ENCODE data around the gene RNF125. TPM values are rescaled to one million over a fixed set of nuclear protein-coding genes. Genes with fewer than 3 reads are reported as not detected.

The RNF125 gene
- total and polyA plus RNA-seq, 9 of the 15 experiments (the other 6 are each of a cell fraction or from before 2014, with no cell fraction given), result 0.01 to 0.29 (median 0.07) TPM; not detected in 1

DNA sequence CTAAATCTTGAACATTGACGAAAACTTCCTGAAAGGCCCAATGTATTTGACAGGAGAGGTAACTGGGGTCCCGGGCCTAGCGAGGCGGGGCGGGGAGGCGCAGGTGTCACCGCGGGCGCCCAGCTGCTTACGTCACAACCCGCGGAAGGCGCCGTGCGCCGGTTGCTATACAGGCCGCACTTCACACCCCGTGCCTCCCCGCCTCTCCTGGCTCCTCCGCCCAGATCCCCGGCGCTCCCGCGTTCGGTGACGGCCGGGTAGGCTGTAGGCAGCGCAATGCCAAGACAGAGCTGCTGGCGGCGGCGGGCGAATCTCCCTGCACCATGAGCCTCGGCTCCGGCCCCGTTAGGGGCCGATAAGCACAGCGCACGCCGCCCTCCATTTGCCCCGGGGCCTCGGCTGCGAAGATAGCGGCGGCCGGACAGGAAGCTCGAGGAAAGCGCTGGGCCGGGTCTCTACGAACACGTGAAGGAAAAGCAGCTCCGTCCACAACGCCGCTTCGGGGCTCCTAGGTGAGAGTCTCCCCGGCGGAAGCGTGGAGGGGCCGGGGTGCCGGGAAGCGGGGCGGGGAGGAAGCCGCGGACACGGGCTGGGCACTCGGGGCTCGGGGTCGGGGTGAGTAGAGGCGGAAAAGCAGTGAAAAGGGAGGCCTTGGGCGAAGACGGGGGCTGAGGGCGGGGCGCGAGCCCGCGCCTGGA is 73.2 kb downstream of the RNF125 start, which contains the start of gene RNF138 (continued):
- TF ChIP-seq, protein P1, sequence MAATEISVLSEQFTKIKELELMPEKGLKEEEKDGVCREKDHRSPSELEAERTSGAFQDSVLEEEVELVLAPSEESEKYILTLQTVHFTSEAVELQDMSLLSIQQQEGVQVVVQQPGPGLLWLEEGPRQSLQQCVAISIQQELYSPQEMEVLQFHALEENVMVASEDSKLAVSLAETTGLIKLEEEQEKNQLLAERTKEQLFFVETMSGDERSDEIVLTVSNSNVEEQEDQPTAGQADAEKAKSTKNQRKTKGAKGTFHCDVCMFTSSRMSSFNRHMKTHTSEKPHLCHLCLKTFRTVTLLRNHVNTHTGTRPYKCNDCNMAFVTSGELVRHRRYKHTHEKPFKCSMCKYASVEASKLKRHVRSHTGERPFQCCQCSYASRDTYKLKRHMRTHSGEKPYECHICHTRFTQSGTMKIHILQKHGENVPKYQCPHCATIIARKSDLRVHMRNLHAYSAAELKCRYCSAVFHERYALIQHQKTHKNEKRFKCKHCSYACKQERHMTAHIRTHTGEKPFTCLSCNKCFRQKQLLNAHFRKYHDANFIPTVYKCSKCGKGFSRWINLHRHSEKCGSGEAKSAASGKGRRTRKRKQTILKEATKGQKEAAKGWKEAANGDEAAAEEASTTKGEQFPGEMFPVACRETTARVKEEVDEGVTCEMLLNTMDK (IDR thresholded peaks at IDR 0.05; ENCODE audit: borderline replicate concordance, insufficient read depth, low read depth, low read length, poor library complexity, severe bottlenecking), result peak; percentile 10
- TF ChIP-seq TBL1XR1 (IDR thresholded peaks at IDR 0.05; ENCODE audit: low read length in 2 of 2) (0 out of 4 replicates have a peak, but pooled peaks of 1 of the 2 experiments have one; percentile 28), ZNF785 (CRISPR knock-in tag; IDR thresholded peaks at IDR 0.05) (no peak), ZNF134 (CRISPR knock-in tag; conservative IDR thresholded peaks at IDR 0.05) (no peak), MAFK (IDR thresholded peaks at IDR 0.05; ENCODE audit: low read length) (no peak), ZNF707 (CRISPR knock-in tag; conservative IDR thresholded peaks at IDR 0.05) (no peak), SRSF1 (IDR thresholded peaks at IDR 0.05; ENCODE audit: low read depth, low read length) (no peak), MCM5 (IDR thresholded peaks at IDR 0.05; ENCODE audit: low read depth) (no peak), POLR2A (conservative IDR thresholded peaks at IDR 0.05) (peak; percentile 81), NFE2 (IDR thresholded peaks at IDR 0.05; ENCODE audit: low read depth) (no peak)
- TF ChIP-seq, protein P2, sequence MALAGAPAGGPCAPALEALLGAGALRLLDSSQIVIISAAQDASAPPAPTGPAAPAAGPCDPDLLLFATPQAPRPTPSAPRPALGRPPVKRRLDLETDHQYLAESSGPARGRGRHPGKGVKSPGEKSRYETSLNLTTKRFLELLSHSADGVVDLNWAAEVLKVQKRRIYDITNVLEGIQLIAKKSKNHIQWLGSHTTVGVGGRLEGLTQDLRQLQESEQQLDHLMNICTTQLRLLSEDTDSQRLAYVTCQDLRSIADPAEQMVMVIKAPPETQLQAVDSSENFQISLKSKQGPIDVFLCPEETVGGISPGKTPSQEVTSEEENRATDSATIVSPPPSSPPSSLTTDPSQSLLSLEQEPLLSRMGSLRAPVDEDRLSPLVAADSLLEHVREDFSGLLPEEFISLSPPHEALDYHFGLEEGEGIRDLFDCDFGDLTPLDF (CRISPR knock-in tag; IDR thresholded peaks at IDR 0.05), result no peak
- TF ChIP-seq, protein P3, sequence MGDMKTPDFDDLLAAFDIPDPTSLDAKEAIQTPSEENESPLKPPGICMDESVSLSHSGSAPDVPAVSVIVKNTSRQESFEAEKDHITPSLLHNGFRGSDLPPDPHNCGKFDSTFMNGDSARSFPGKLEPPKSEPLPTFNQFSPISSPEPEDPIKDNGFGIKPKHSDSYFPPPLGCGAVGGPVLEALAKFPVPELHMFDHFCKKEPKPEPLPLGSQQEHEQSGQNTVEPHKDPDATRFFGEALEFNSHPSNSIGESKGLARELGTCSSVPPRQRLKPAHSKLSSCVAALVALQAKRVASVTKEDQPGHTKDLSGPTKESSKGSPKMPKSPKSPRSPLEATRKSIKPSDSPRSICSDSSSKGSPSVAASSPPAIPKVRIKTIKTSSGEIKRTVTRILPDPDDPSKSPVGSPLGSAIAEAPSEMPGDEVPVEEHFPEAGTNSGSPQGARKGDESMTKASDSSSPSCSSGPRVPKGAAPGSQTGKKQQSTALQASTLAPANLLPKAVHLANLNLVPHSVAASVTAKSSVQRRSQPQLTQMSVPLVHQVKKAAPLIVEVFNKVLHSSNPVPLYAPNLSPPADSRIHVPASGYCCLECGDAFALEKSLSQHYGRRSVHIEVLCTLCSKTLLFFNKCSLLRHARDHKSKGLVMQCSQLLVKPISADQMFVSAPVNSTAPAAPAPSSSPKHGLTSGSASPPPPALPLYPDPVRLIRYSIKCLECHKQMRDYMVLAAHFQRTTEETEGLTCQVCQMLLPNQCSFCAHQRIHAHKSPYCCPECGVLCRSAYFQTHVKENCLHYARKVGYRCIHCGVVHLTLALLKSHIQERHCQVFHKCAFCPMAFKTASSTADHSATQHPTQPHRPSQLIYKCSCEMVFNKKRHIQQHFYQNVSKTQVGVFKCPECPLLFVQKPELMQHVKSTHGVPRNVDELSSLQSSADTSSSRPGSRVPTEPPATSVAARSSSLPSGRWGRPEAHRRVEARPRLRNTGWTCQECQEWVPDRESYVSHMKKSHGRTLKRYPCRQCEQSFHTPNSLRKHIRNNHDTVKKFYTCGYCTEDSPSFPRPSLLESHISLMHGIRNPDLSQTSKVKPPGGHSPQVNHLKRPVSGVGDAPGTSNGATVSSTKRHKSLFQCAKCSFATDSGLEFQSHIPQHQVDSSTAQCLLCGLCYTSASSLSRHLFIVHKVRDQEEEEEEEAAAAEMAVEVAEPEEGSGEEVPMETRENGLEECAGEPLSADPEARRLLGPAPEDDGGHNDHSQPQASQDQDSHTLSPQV (IDR thresholded peaks at IDR 0.05), result peak; percentile 86
- TF ChIP-seq, protein P4, sequence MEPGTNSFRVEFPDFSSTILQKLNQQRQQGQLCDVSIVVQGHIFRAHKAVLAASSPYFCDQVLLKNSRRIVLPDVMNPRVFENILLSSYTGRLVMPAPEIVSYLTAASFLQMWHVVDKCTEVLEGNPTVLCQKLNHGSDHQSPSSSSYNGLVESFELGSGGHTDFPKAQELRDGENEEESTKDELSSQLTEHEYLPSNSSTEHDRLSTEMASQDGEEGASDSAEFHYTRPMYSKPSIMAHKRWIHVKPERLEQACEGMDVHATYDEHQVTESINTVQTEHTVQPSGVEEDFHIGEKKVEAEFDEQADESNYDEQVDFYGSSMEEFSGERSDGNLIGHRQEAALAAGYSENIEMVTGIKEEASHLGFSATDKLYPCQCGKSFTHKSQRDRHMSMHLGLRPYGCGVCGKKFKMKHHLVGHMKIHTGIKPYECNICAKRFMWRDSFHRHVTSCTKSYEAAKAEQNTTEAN (CRISPR knock-in tag; IDR thresholded peaks at IDR 0.05), result no peak
- TF ChIP-seq, protein P5, sequence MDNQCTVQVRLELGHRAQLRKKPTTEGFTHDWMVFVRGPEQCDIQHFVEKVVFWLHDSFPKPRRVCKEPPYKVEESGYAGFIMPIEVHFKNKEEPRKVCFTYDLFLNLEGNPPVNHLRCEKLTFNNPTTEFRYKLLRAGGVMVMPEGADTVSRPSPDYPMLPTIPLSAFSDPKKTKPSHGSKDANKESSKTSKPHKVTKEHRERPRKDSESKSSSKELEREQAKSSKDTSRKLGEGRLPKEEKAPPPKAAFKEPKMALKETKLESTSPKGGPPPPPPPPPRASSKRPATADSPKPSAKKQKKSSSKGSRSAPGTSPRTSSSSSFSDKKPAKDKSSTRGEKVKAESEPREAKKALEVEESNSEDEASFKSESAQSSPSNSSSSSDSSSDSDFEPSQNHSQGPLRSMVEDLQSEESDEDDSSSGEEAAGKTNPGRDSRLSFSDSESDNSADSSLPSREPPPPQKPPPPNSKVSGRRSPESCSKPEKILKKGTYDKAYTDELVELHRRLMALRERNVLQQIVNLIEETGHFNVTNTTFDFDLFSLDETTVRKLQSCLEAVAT (IDR thresholded peaks at IDR 0.05), result 0 out of 4 replicates have a peak, but pooled peaks of 1 of the 2 experiments have one; percentile 12
- TF ChIP-seq, protein P6, sequence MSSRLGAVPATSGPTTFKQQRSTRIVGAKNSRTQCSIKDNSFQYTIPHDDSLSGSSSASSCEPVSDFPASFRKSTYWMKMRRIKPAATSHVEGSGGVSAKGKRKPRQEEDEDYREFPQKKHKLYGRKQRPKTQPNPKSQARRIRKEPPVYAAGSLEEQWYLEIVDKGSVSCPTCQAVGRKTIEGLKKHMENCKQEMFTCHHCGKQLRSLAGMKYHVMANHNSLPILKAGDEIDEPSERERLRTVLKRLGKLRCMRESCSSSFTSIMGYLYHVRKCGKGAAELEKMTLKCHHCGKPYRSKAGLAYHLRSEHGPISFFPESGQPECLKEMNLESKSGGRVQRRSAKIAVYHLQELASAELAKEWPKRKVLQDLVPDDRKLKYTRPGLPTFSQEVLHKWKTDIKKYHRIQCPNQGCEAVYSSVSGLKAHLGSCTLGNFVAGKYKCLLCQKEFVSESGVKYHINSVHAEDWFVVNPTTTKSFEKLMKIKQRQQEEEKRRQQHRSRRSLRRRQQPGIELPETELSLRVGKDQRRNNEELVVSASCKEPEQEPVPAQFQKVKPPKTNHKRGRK (tag; IDR thresholded peaks at IDR 0.05), result no peak
